Brain microvascular endothelial cell (primary cell): Measurements from ENCODE around the gene LYAR.
A peak's percentile ranks its signal among the peaks of the same experiment; 100 is the strongest.

Experiments
- DNase-seq: peaks from one replicate; pipeline ENCODE4 v3.0.0-alpha.2; 2020
- H3K27ac ChIP-seq: fragments of 250-450 bp; sonication (Bioruptor Pico); 2 replicates; pipeline ENCODE4 v1.5.1; 2020; ENCODE audit warnings: mild to moderate bottlenecking, moderate library complexity
- H3K27me3 ChIP-seq: fragments of 250-450 bp; sonication (Bioruptor Pico); replicated peaks from 2 replicates; pipeline ENCODE4 v1.5.1; 2020; ENCODE audit warnings: mild to moderate bottlenecking
- H3K36me3 ChIP-seq: fragments of 250-450 bp; sonication (Bioruptor Pico); replicated peaks from 2 replicates; pipeline ENCODE4 v1.5.1; 2020; ENCODE audit warnings: mild to moderate bottlenecking
- H3K4me3 ChIP-seq: 2 replicates; pipeline ENCODE4 v1.5.1; 2011; ENCODE audit warnings: low read depth, mild to moderate bottlenecking, control low read depth, low read length, moderate library complexity
- CTCF ChIP-seq: IDR thresholded peaks from 2 replicates; pipeline ENCODE4 v1.5.1; 2011; ENCODE audit warnings: low read depth, mild to moderate bottlenecking, moderate library complexity, low read length, control low read depth, inconsistent platforms; ENCODE audit errors: missing control alignments
- in situ Hi-C: cut with HindIII; loops from 2 replicates; pipeline ENCODE4 v1.10.0; 2017; ENCODE audit warnings: low sequenced_read_pairs, low pct_ligation_motif_present

The LYAR gene

GRCh38 chr4:4333265-4333706, 43.3 kb upstream of the LYAR start:
- DNase-seq: peak; percentile 75
- Histone ChIP-seq H3K27ac (no peak overlapping the region), H3K27me3 (no peaks in the 10 kb centered on the region), H3K36me3 (no peaks in the 10 kb centered on the region), H3K4me3 (no peak overlapping the region)
- no peak for TF ChIP-seq CTCF
- in situ Hi-C loops: no loop called here

GRCh38 chr4:4332529-4332928, 42.6 kb upstream of the LYAR start:
- Histone ChIP-seq H3K4me3 (no peak overlapping the region), H3K27ac (no peak overlapping the region), H3K27me3 (no peaks in the 10 kb centered on the region), H3K36me3 (no peaks in the 10 kb centered on the region)
- in situ Hi-C loops: no loop called here
- no peak for TF ChIP-seq CTCF
- no peak for DNase-seq

GRCh38 chr4:4330794-4331193, 40.8 kb upstream of the LYAR start:
- no peaks in the 10 kb centered on the region for H3K27me3 ChIP-seq
- H3K36me3 ChIP-seq: no peaks in the 10 kb centered on the region
- in situ Hi-C loops: no loop called here
- TF ChIP-seq CTCF: no peak
- H3K4me3 ChIP-seq: no peak overlapping the region
- no peak for DNase-seq
- no peak overlapping the region for H3K27ac ChIP-seq

- Histone ChIP-seq H3K27me3 (no peaks in the 10 kb centered on the region), H3K36me3 (no peaks in the 10 kb centered on the region), H3K4me3 (no peak overlapping the region), H3K27ac (no peak overlapping the region)
- TF ChIP-seq CTCF: no peak
- no peak for DNase-seq
- in situ Hi-C loops: no loop called here
Observed at GRCh38 chr4:4329496-4329895, 39.5 kb upstream of the LYAR start.

- no peaks in the 10 kb centered on the region for H3K27me3 ChIP-seq
- H3K27ac ChIP-seq: no peak overlapping the region
- no peaks in the 10 kb centered on the region for H3K36me3 ChIP-seq
- no peak for DNase-seq
- in situ Hi-C loops: no loop called here
- no peak overlapping the region for H3K4me3 ChIP-seq
- no peak for TF ChIP-seq CTCF
Observed at GRCh38 chr4:4328840-4329239, 38.9 kb upstream of the LYAR start.

GRCh38 chr4:4328206-4328605, 38.3 kb upstream of the LYAR start:
- in situ Hi-C loops: no loop called here
- Histone ChIP-seq H3K27ac (no peak overlapping the region), H3K27me3 (no peaks in the 10 kb centered on the region), H3K36me3 (no peaks in the 10 kb centered on the region), H3K4me3 (no peak overlapping the region)
- DNase-seq: no peak
- no peak for TF ChIP-seq CTCF
